Epithelial cell of esophagus (primary cell): Measurements from ENCODE around the gene RFXANK.

ENCODE experiments used
- DNase-seq: peaks from one replicate; pipeline ENCODE4 v3.0.0; 2010; ENCODE audit warnings: low read depth
- H3K4me3 ChIP-seq: 2 replicates; pipeline ENCODE4 v1.5.1; 2011; ENCODE audit warnings: mild to moderate bottlenecking, low read length, control low read depth
- TF ChIP-seq, protein P1 (sequence below): IDR thresholded peaks from 2 replicates; pipeline ENCODE4 v1.5.1; 2011; ENCODE audit warnings: low read depth, mild to moderate bottlenecking, low read length, control low read depth, inconsistent platforms; ENCODE audit not compliant: insufficient read depth; ENCODE audit errors: missing control alignments

RFXANK gene

GRCh38 chr19:19207637-19208572, 15.8 kb downstream of the RFXANK start:
- H3K4me3 ChIP-seq, result no peak overlapping the region
- DNase-seq, result peak; percentile 25
- TF ChIP-seq, protein P1, sequence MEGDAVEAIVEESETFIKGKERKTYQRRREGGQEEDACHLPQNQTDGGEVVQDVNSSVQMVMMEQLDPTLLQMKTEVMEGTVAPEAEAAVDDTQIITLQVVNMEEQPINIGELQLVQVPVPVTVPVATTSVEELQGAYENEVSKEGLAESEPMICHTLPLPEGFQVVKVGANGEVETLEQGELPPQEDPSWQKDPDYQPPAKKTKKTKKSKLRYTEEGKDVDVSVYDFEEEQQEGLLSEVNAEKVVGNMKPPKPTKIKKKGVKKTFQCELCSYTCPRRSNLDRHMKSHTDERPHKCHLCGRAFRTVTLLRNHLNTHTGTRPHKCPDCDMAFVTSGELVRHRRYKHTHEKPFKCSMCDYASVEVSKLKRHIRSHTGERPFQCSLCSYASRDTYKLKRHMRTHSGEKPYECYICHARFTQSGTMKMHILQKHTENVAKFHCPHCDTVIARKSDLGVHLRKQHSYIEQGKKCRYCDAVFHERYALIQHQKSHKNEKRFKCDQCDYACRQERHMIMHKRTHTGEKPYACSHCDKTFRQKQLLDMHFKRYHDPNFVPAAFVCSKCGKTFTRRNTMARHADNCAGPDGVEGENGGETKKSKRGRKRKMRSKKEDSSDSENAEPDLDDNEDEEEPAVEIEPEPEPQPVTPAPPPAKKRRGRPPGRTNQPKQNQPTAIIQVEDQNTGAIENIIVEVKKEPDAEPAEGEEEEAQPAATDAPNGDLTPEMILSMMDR, result no peak

- TF ChIP-seq, protein P1, result no peak
- H3K4me3 ChIP-seq, result no peak overlapping the region
- DNase-seq, result no peak
Observed at GRCh38 chr19:19209372-19209771, 17.3 kb downstream of the RFXANK start.

DNA sequence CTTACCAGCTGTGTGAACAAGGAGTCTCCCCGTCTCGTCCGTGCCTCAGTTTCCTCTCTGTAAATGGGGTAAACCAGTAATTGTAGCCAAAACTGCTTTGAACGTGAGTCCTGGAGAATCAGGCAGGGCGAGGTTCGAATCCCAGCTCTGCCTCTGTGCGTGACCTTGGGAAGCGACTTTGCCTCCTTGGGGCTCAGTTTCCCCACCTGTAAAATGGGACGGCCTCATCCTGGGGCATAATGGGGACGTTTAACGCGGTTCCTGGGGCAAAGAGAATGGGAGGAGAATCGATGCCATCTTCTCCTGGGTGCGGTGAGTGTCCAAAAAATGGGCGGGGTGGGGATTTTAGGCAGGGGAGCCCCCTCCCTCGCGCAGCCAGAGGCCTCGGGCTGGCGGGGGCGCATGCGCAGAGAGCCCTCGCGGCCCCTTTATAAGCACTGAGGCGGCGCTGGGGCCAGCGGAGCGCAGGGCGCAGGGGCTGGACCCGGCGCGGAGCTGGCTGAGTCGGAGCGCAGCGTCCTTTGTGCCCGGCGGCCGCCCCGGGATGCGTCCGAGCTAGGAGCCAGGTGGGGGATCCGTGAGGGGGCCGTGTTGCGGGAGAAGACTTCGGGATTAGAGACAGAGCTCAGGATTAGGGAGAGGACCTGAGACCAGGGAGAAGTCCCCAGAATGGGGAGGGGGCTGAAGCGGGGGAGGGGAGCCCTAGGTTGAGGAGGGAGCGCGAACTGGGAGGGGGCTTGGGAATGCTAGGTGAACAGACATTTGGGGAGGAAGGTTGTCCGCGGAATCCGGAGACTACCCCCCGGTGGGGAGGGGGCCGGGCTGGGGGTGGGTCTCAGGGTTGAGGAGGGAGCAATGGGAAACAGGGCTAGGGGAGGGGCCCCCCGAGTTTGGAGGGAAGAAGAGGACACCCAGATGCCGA, 19.7 kb downstream of the RFXANK start, which contains the start of gene NCAN:
Gene NCAN (plus strand): TSS at position 460 of the 922 bp plus-strand sequence. CDS start 4,996 bp downstream, outside the sequence.
- H3K4me3 ChIP-seq, result no peak within 1 kb of the TSS

GRCh38 chr19:19212916-19213315, 20.9 kb downstream of the RFXANK start:
- no peak for DNase-seq
- TF ChIP-seq, protein P1, result no peak
- no peak overlapping the region for H3K4me3 ChIP-seq

More for the DNA sequence above, 19.7 kb downstream of the RFXANK start, which contains the start of gene NCAN:
- TF ChIP-seq, protein P1, result no peak
- no peak for DNase-seq

DNA sequence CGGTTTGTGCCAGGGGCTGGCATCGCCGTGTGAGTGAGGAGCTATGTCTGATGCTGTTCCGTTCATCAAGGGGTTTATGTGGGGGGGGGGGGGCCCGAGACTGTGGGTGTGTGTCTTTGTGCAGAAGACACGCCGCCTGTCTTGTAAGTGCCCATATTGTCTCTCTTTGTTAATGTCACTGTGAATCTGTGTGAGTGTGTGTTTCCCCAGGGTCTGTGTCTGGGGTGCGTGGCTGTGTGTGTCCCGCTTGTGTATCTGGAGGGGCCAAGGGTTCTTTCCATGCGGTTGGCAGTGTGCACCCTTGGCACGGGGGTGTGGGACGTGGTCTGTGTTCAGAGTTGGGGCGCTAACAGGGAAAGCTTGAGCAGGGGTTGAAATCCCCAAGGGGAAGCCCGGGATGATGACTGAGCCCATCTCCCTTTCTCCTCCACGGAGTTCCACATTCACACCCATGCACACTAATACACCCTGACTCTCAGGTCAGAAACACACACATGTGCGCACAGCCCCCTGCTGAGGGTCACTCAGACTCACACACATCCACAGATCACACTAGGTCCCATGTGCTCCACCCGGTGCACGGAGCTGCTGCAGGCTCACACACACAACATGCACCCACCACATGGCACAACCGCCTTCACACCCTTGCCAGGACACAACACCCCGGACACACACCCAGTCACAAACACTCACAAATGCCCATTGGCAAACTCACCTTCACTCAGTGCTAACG, 21.5 kb downstream of the RFXANK start:
- DNase-seq, result no peak
- TF ChIP-seq, protein P1, result no peak
- no peak overlapping the region for H3K4me3 ChIP-seq

DNA sequence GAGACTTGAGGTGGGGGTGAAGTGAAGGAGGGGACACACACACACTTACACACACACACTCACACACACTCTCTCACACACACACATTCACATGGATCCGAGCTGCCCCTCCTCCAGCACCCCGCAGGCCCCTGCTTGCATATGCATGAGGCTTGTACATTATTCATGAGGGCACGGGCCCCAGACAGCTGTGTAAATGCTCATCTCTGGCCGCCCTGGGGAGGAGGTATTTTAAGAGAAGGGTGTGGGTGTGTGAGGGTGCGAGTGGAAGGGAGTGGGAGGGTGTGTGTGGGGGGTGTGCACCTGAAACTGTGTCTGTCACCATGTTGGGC, 22.1 kb downstream of the RFXANK start:
- DNase-seq, result no peak
- H3K4me3 ChIP-seq, result no peak overlapping the region
- TF ChIP-seq, protein P1, result no peak
